ENCODE data around the gene HS1BP3. TPM values are rescaled to one million over a fixed set of nuclear protein-coding genes. Genes with fewer than 3 reads are reported as not detected.

The HS1BP3 gene
- polyA plus RNA-seq, 3 donors: 14.1 to 24.9 (median 21.0) TPM

- DNase-seq (ENCODE audit: extremely low read depth in 1 of 11, low read depth in 9 of 11, low spot score in 4 of 11): no peak
These were observed 16.9 kb upstream of the HS1BP3 start for GRCh38 chr2:20667531-20668401.

GRCh38 chr2:20667151-20667530, 16.2 kb upstream of the HS1BP3 start:
- DNase-seq (ENCODE audit: extremely low read depth in 1 of 11, low read depth in 9 of 11, low spot score in 4 of 11): no peak

DNA sequence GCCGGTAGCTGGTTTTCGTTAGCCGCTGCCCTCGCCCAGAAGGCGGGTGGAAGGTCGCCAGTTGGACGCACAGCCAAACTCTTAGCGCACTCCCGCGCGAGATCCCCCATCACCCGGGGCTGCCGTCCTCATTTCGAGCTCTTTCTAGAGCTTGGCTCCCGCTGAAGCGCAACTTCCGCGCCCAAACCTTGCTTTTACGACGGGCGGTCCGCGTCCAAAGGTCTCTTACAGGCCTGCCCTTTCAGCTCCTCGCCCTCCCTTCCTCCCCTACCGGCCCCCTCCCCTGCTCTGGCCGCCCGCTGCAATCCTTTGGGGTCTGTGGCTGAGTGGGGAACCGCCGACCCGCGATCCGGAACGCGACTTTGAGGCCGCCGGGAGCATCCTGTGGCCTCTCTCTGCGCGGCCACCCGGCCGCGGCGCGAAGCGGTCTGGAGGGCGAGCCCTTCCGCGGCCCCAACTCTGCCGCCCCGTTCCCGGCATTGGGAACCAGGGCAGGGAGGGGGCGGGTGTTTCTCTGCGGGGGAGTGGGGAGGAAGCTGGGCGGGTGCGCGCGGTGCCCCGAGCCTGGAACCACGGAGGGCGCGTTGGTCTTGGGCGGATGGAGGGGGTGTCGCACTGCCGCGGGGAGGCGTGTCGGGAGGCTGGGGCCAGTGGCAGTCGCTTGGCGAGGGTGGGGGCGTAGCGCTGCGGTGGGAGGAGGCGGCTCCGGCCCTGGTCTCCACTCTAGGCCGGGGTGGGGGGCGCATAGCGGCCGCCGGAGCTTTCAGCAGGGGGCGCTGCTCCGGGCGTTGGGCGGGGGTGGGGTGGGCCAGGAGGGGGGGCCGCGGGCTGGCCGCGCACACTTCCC, 15.6 kb upstream of the HS1BP3 start, which contains the start of gene GDF7:
GDF7 (plus strand) TSS at position 841 of the 847 bp plus-strand sequence. CDS start 96 bp downstream, outside the sequence.
- no peak for DNase-seq (ENCODE audit: extremely low read depth in 1 of 11, low read depth in 9 of 11, low spot score in 4 of 11)

DNA sequence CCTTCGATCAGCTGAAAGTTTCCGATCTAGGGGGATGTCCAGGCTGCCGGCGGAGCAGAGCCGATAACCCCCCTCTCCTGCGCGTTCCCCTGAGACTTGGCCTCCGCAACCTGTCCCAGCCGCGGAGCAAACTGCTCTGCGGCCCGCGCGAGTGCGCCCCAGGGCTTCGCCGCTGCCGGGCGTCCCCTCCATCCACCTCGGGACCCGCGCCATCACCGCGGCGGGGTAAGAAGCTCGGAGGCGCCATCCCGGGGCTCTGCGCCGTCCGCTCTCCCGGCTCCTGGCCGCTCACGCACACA, 15.1 kb upstream of the HS1BP3 start:
- DNase-seq (ENCODE audit: extremely low read depth in 1 of 11, low read depth in 9 of 11, low spot score in 4 of 11): no peak

DNA sequence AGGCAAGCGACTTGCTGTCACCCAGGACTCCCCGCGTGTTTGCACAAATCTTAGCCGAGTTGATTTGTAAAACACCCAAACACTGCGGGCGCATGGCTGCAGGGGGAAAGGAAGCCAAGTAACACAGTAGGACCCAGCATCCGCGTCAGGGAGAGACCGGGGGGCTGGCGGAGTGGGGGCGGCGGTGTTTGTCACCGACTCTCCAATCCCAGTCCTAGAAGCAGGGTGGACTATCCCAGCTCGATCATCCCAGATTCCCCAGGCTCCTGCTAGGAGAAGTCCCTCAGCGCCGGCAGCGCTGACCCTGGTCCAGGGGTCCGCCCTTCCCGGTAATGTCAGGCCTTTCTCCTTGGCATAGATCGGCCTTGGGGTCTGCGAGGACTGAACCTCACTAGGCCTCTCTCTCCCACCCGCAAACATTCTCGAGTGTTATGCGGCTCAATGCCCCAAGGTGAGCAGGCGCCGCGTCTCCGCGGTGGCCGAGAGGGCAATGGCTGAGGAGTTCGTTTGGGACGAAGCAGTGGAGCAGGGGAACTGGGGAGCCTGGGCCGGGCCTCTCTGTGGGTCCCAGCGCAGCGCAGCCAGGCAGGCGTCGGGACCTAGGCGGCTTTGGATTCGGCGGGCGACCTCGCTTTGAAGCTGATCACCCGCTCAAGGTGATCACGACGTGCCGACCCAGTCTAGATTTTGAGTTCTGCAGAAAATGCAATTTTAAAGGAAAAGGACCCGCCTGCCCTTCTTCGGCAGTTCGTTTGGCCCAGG, 14.5 kb upstream of the HS1BP3 start:
- DNase-seq (ENCODE audit: extremely low read depth in 1 of 11, low read depth in 9 of 11, low spot score in 4 of 11): no peak

- no peak for DNase-seq (ENCODE audit: extremely low read depth in 1 of 11, low read depth in 9 of 11, low spot score in 4 of 11)
These were observed 13.7 kb upstream of the HS1BP3 start for GRCh38 chr2:20664431-20665242.

DNA sequence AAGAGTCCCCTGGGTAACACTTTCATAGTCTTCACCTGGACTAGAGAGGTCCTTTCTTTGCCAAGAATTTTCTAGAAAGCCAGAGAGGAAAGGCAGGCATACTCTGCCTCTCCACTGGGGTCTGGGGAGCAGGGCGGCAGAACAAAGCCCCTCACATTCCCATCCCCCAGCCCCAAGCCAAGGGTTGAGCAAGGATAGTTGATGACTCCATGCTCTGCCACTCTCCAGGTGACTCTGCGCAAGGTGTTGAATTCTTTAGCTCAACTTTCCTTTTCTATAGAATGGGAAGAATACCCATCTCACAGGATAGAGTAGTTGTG, 13.1 kb upstream of the HS1BP3 start:
- no peak for DNase-seq (ENCODE audit: extremely low read depth in 1 of 11, low read depth in 9 of 11, low spot score in 4 of 11)

DNA sequence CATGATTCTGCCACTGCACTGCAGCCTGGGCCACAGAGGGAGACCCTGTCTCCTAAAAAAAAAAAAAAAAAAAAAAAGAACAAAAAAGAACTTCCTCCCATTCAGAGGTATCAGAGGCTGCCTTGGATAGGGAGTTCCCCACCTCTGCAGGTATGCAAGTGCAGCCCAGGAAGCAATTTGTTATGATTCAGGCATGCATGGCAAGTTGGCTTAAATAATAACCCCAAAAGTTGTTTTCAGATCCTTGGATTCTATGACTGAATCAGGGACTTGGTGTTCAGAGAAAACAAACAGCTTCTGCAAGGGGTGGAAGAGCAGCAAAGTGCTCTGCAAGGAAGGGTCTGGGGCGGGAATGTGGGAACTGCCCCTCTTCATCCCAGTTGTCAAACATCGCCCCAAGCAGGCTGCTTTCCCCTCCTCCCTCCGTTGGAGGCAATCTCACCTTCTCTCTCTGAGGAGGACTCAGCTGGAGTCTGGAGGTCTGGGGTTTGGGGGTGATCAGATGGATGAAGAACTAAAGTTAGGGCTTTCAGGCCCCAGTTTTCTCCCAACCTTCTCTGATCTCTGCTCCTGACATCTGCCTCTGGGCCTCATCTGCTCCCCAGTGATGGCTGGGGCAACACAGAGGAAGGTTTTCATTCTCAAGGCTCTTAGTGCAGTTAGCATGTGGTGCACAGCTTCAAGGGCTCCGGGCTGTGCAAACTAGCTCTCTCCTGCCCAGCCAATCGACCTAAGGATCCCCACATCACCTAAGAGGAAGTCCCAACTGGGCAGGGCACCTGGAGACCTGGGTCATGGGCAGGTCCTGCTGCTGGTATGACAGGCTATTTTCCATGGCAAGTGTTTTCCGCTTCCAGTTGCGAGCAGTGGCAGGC, 12.5 kb upstream of the HS1BP3 start:
- no peak for DNase-seq (ENCODE audit: extremely low read depth in 1 of 11, low read depth in 9 of 11, low spot score in 4 of 11)

GRCh38 chr2:20662308-20662937, 11.5 kb upstream of the HS1BP3 start:
- DNase-seq (ENCODE audit: extremely low read depth in 1 of 11, low read depth in 9 of 11, low spot score in 4 of 11): no peak

DNA sequence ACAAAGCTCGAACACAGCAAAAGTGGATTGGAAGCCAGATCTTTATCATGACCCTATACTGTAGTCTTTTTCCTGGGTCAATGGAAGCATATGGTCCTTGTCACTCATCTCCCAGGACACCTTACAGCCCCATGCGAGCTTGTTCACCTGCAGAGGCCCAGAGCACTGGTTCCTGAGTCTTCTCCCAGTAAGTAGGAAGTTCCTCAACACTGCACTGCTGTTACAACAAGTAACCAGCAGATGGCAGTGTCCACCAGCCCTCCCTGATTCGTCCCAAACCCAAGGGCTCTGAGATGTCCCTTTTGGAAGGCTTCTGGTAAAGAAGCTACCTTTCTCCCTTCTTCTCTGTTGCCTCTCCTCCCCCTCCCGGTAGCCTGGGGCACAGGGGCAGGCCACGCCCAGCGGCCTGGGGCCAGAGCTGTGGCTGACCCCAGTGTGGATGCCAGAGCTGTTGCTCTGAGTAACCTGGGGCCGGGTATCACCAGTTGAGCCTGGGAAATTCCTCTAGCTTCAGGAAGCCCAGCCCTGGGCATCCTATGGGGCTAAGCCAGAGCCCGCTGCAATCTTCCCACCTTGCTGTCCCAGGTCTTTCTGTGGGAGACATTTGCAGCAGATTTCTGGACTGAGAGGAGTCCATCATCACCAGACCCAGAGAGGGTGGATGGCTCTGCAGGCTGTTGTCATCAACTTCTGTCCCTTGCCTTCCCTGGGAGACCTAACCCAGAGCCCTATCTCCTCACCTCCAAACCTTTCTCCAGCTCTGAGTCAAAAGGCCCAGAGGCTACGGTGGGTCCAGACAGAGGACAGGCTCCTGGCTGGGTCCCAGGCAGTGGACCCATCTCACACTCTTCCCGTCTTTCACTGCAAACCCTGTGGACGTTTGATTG, 10.8 kb upstream of the HS1BP3 start:
- peak in 4 of 11 donors; percentile 64 to 70 (median 68) for DNase-seq (ENCODE audit: extremely low read depth in 1 of 11, low read depth in 9 of 11, low spot score in 4 of 11)

DNA sequence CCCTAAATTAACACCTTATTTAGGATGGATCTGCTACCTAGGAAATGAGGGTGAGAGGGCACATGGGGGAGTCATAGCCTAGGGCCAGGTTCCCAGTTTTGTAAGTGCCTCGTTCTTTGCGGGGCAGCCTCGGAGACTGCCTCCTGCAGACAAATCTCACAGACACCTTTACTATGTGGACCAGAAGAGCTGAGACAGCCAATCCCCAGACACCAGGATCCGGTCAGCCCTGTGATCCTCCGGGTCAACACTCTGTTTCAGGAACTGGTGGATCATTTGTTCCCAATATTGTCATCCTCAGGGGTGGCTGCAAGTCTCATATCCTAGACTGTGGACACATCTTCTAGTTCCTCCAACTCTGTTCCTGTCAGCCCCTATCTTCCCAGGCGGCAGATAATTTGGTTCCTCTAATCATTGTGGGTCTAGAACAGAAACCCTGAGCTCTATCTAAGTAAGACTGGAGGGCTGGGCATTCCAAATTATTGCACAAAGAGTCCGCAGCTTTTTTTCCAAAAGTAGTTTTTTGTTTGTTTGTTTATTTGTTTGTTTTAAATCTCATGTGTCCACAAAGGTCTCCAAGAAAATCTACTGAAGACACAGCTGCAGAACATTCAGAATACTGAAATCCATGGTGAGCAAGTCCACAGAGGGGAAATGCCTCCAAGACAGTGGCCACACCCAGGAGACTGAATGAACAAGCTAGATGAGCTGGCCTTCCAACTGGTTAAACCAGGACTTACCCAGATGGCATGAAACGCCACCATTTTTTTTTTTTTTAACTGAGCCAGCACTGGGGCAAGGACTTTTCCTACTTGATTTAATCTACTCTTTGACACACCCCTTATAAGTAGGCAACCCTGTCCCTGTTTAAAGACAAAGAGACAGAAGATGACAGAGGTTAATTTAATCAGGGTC, 9.9 kb upstream of the HS1BP3 start:
- DNase-seq (ENCODE audit: extremely low read depth in 1 of 11, low read depth in 9 of 11, low spot score in 4 of 11): no peak

- DNase-seq (ENCODE audit: extremely low read depth in 1 of 11, low read depth in 9 of 11, low spot score in 4 of 11): no peak
These were observed 6.8 kb upstream of the HS1BP3 start for GRCh38 chr2:20657522-20658235.

- DNase-seq (ENCODE audit: extremely low read depth in 1 of 11, low read depth in 9 of 11, low spot score in 4 of 11): no peak
These were observed 5.7 kb upstream of the HS1BP3 start for GRCh38 chr2:20656561-20656960.

GRCh38 chr2:20654535-20654813, 3.6 kb upstream of the HS1BP3 start:
- no peak for DNase-seq (ENCODE audit: extremely low read depth in 1 of 11, low read depth in 9 of 11, low spot score in 4 of 11)

All from renal cortex interstitium (tissue), 11 donors.